ENCODE measurements around the gene DAB1. TPM values are rescaled to one million over a fixed set of nuclear protein-coding genes. Genes with fewer than 3 reads are reported as not detected.

Gene DAB1
- total RNA-seq, 1 experiment from 2014 or later: not detected

GRCh38 chr1:57336793-57337192 lies 87.1 kb downstream of the DAB1 start:
- TF ChIP-seq SRF (IDR thresholded peaks at IDR 0.05; ENCODE audit: low read depth): no peak
- TF ChIP-seq EGR1 (IDR thresholded peaks at IDR 0.05; ENCODE audit: low read depth): no peak
- TF ChIP-seq SP1 (IDR thresholded peaks at IDR 0.05; ENCODE audit: low read depth): no peak
- no peak for TF ChIP-seq ZNF274 (IDR thresholded peaks at IDR 0.05; ENCODE audit: low read depth, low read length)
- TF ChIP-seq JUND (IDR thresholded peaks at IDR 0.05): no peak
- no peaks in the 10 kb centered on the region for H3K9me2 ChIP-seq (ENCODE audit: insufficient read depth)
- no peak overlapping the region for H3K4me2 ChIP-seq (ENCODE audit: low read length)
- intact Hi-C loops (cut with micrococcal nuclease): no loop called here
- no peaks in the 10 kb centered on the region for H3K9me3 ChIP-seq (ENCODE audit: control insufficient read depth in 1 of 2, insufficient read depth in 1 of 2, low read depth in 1 of 2, low read length in 2 of 2)
- no peaks in the 10 kb centered on the region for H4K20me1 ChIP-seq (ENCODE audit: insufficient read depth)
- ChIA-PET RAD21 (ENCODE audit: low non-redundant PET in 1 of 2, low total read pairs in 2 of 2, uncharacterized antibody in 2 of 2, unreplicated experiment in 2 of 2) (no interaction called here), POLR2A (no interaction called here), CTCF (no interaction called here)
- BruUV-seq (replicated peaks): no TSS peak
- no peak for DNase-seq (ENCODE audit: low read depth, low spot score)
- H3K36me3 ChIP-seq (ENCODE audit: control insufficient read depth in 1 of 2, insufficient read depth in 2 of 2, low read length in 2 of 2): no peaks in the 10 kb centered on the region
- H3K27ac ChIP-seq (ENCODE audit: low read depth, low read length): no peak overlapping the region
- no peaks in the 10 kb centered on the region; the same call in 1 of the 2 replicates for H3K27me3 ChIP-seq (ENCODE audit: insufficient read depth, low read length)
- no peak for ATAC-seq
- H3K4me3 ChIP-seq (replicated peaks in 1 of 2; ENCODE audit: low read depth in 1 of 2, low read length in 2 of 2): no peak overlapping the region
- H3K79me2 ChIP-seq (ENCODE audit: insufficient read depth, low read length): no peaks in the 10 kb centered on the region
- H2AFZ ChIP-seq (ENCODE audit: low read depth, low read length, poor library complexity, severe bottlenecking): no peak overlapping the region
- H3K4me1 ChIP-seq (ENCODE audit: control insufficient read depth in 1 of 2, insufficient read depth in 2 of 2, low read length in 2 of 2): no peaks in the 10 kb centered on the region
- no peak overlapping the region for H3K9ac ChIP-seq (ENCODE audit: low read length)

GRCh38 chr1:57331620-57332019 lies 92.2 kb downstream of the DAB1 start:
- ChIA-PET CTCF (no interaction called here), POLR2A (no interaction called here), RAD21 (ENCODE audit: low non-redundant PET in 1 of 2, low total read pairs in 2 of 2, uncharacterized antibody in 2 of 2, unreplicated experiment in 2 of 2) (no interaction called here)
- ATAC-seq (no peak), DNase-seq (ENCODE audit: low read depth, low spot score) (no peak)
- BruUV-seq (replicated peaks): no TSS peak
- no peak overlapping the region for H3K4me3 ChIP-seq (replicated peaks in 1 of 2; ENCODE audit: low read depth in 1 of 2, low read length in 2 of 2)
- H3K9me2 ChIP-seq (ENCODE audit: insufficient read depth): no peaks in the 10 kb centered on the region
- no peaks in the 10 kb centered on the region; the same call in 1 of the 2 replicates for H3K27me3 ChIP-seq (ENCODE audit: insufficient read depth, low read length)
- no peaks in the 10 kb centered on the region for H3K4me1 ChIP-seq (ENCODE audit: control insufficient read depth in 1 of 2, insufficient read depth in 2 of 2, low read length in 2 of 2)
- H3K36me3 ChIP-seq (ENCODE audit: control insufficient read depth in 1 of 2, insufficient read depth in 2 of 2, low read length in 2 of 2): no peaks in the 10 kb centered on the region
- H4K20me1 ChIP-seq (ENCODE audit: insufficient read depth): no peaks in the 10 kb centered on the region
- H3K9ac ChIP-seq (ENCODE audit: low read length): no peak overlapping the region
- TF ChIP-seq EZH2 (IDR thresholded peaks at IDR 0.05) (no peak), ELF1 (IDR thresholded peaks at IDR 0.05; ENCODE audit: borderline replicate concordance, low read depth) (no peak), ATF3 (IDR thresholded peaks at IDR 0.05) (no peak), SP1 (IDR thresholded peaks at IDR 0.05; ENCODE audit: low read depth) (no peak), CTCF (IDR thresholded peaks at IDR 0.05 in 2 of 3, conservative IDR thresholded peaks at IDR 0.05 in 1 of 3; ENCODE audit: borderline replicate concordance in 1 of 3, insufficient read depth in 1 of 3, low read depth in 2 of 3, low read length in 2 of 3) (no peak)
- TF ChIP-seq, protein P1, sequence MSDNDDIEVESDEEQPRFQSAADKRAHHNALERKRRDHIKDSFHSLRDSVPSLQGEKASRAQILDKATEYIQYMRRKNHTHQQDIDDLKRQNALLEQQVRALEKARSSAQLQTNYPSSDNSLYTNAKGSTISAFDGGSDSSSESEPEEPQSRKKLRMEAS (IDR thresholded peaks at IDR 0.05): no peak
- H3K79me2 ChIP-seq (ENCODE audit: insufficient read depth, low read length): no peaks in the 10 kb centered on the region
- intact Hi-C loops (cut with micrococcal nuclease): no loop called here
- H3K27ac ChIP-seq (ENCODE audit: low read depth, low read length): no peak overlapping the region
- H2AFZ ChIP-seq (ENCODE audit: low read depth, low read length, poor library complexity, severe bottlenecking): no peak overlapping the region
- H3K9me3 ChIP-seq (ENCODE audit: control insufficient read depth in 1 of 2, insufficient read depth in 1 of 2, low read depth in 1 of 2, low read length in 2 of 2): no peaks in the 10 kb centered on the region
- no peak overlapping the region for H3K4me2 ChIP-seq (ENCODE audit: low read length)

All from HCT116 (cell line).